HCT116 (cell line): ENCODE data around the gene ANAPC2. TPM values are rescaled to one million over a fixed set of nuclear protein-coding genes. Genes with fewer than 3 reads are reported as not detected.

Experiments
- ATAC-seq: fragments of 200-7000 bp; cut with Tn5 transposase; 2 replicates; pipeline ENCODE4 v1.9.1; 2020; ENCODE audit warnings: mild to moderate bottlenecking, moderate library complexity
- BruUV-seq: library from RNA; stranded (reverse); fragments of 400-500 nt; replicated peaks from 2 replicates; lab custom pipeline; 2021; lab: Mats Ljungman, UMichigan
- CTCF ChIA-PET: fragments of 300-600 bp; sonication (Branson Sonifier 250); formaldehyde crosslinking; loops from one replicate; lab custom pipeline; 2021; ENCODE audit warnings: antibody characterized with exemption; lab: Charles Lee
- POLR2A ChIA-PET: fragments of 300-600, 350-600 bp; sonication (Branson Sonifier 250); formaldehyde crosslinking; loops from one replicate; lab custom pipeline; 2021; ENCODE audit warnings: antibody characterized with exemption; lab: Charles Lee
- RAD21 ChIA-PET, 2 experiments: fragments of 300-600 bp; sonication (Branson Sonifier 250); formaldehyde crosslinking; loops; one replicate each; lab custom pipeline; 2023; ENCODE audit warnings: low total read pairs in 2 of 2; ENCODE audit not compliant: uncharacterized antibody in 2 of 2, unreplicated experiment in 2 of 2, low non-redundant PET in 1 of 2; lab: Charles Lee
- DNase-seq: peaks from one replicate; pipeline ENCODE4 v3.0.0-alpha.2; 2010; ENCODE audit warnings: low read depth, low spot score
- H2AFZ ChIP-seq: fragments of 200-600 bp; shearing (Covaris generic), sonication (generic); 2 replicates; pipeline ENCODE4 v1.6.1; 2017; ENCODE audit warnings: low read depth, mixed run types, mixed read lengths, antibody characterized with exemption, low read length; ENCODE audit not compliant: poor library complexity, severe bottlenecking
- H3K27ac ChIP-seq: 2 replicates; pipeline ENCODE4 v1.5.1; 2012; ENCODE audit warnings: low read depth, low read length
- H3K27me3 ChIP-seq: fragments of 200-600 bp; sonication (generic); 2 replicates; pipeline ENCODE4 v1.6.1; 2016; ENCODE audit warnings: mixed run types, low read length, mixed read lengths; ENCODE audit not compliant: insufficient read depth
- H3K36me3 ChIP-seq, 2 experiments: fragments of 200-500 bp in 1 of 2; fragments of 200-600 bp in 1 of 2; sonication (Bioruptor generic) in 1 of 2; sonication (generic) in 1 of 2; 2 replicates each; pipeline versions ENCODE4 v1.5.1 to v1.6.1; 2014 to 2016; ENCODE audit warnings: low read length in 2 of 2, inconsistent platforms in 1 of 2, mixed read lengths in 1 of 2, mixed run types in 1 of 2; ENCODE audit not compliant: insufficient read depth in 2 of 2, control insufficient read depth in 1 of 2
- H3K4me1 ChIP-seq, 2 experiments: fragments of 200-600 bp in 1 of 2; sonication (generic) in 1 of 2; 2 replicates each; pipeline versions ENCODE4 v1.5.1 to v1.6.1; 2012 to 2017; ENCODE audit warnings: low read length in 2 of 2, inconsistent platforms in 1 of 2, mild to moderate bottlenecking in 1 of 2, mixed read lengths in 1 of 2, mixed run types in 1 of 2, moderate library complexity in 1 of 2; ENCODE audit not compliant: insufficient read depth in 2 of 2, control insufficient read depth in 1 of 2
- H3K4me2 ChIP-seq: fragments of 200-600 bp; sonication (generic); 2 replicates; pipeline ENCODE4 v1.6.1; 2017; ENCODE audit warnings: mixed run types, low read length, mixed read lengths
- H3K4me3 ChIP-seq, 2 experiments: fragments of 200-600 bp in 1 of 2; sonication (generic) in 1 of 2; replicated peaks in 1 of 2; 2 replicates each; pipeline ENCODE4 v1.5.1; 2011 to 2016; ENCODE audit warnings: low read length in 2 of 2, control low read depth in 1 of 2, low read depth in 1 of 2, mild to moderate bottlenecking in 1 of 2, mixed read lengths in 1 of 2, mixed run types in 1 of 2
- H3K79me2 ChIP-seq: fragments of 200-600 bp; sonication (generic); 2 replicates; pipeline ENCODE4 v1.6.1; 2017; ENCODE audit warnings: mild to moderate bottlenecking, mixed run types, low read length, moderate library complexity, mixed read lengths; ENCODE audit not compliant: insufficient read depth
- H3K9ac ChIP-seq: fragments of 200-600 bp; sonication (generic); 2 replicates; pipeline ENCODE4 v1.6.1; 2016; ENCODE audit warnings: low read length, mixed read lengths
- H3K9me2 ChIP-seq: fragments of 200-600 bp; sonication (generic), shearing (Covaris generic); 2 replicates; pipeline ENCODE4 v1.6.1; 2017; ENCODE audit warnings: mixed run types, mild to moderate bottlenecking, moderate library complexity; ENCODE audit not compliant: insufficient read depth
- H3K9me3 ChIP-seq, 2 experiments: fragments of 200-500 bp in 1 of 2; fragments of 200-600 bp in 1 of 2; sonication (Bioruptor generic) in 1 of 2; sonication (generic) in 1 of 2; 2 replicates each; pipeline ENCODE4 v1.6.1; 2014 to 2017; ENCODE audit warnings: low read length in 2 of 2, mixed read lengths in 2 of 2, inconsistent platforms in 1 of 2, low read depth in 1 of 2, mild to moderate bottlenecking in 1 of 2, mixed run types in 1 of 2, moderate library complexity in 1 of 2; ENCODE audit not compliant: control insufficient read depth in 1 of 2, insufficient read depth in 1 of 2
- H4K20me1 ChIP-seq: fragments of 200-600 bp; sonication (generic), shearing (Covaris generic); 2 replicates; pipeline ENCODE4 v1.6.1; 2017; ENCODE audit warnings: mixed run types, mild to moderate bottlenecking, moderate library complexity; ENCODE audit not compliant: insufficient read depth
- ATF3 ChIP-seq: IDR thresholded peaks from 2 replicates; pipeline ENCODE4 v1.6.1; 2012
- CBX3 ChIP-seq: IDR thresholded peaks from 2 replicates; pipeline ENCODE4 v1.6.1; 2012; ENCODE audit warnings: low read depth
- CEBPB ChIP-seq: IDR thresholded peaks from 2 replicates; pipeline ENCODE4 v1.6.1; 2012; ENCODE audit warnings: low read depth
- ELF1 ChIP-seq: IDR thresholded peaks from 2 replicates; pipeline ENCODE4 v1.6.1; 2012; ENCODE audit warnings: low read depth, borderline replicate concordance
- EZH2 ChIP-seq: fragments of 200-600 bp; sonication (generic); IDR thresholded peaks from 2 replicates; pipeline ENCODE4 v1.6.1; 2017; ENCODE audit warnings: antibody characterized with exemption, mixed run types
- FOSL1 ChIP-seq: IDR thresholded peaks from 2 replicates; pipeline ENCODE4 v1.6.1; 2012; ENCODE audit warnings: low read depth
- JUND ChIP-seq: IDR thresholded peaks from 2 replicates; pipeline ENCODE4 v1.6.1; 2012
- MAX ChIP-seq: IDR thresholded peaks from 2 replicates; pipeline ENCODE4 v1.6.1; 2012
- POLR2A ChIP-seq: IDR thresholded peaks from 2 replicates; pipeline ENCODE4 v1.7.0; 2011; ENCODE audit warnings: borderline replicate concordance; ENCODE audit not compliant: insufficient read depth, insufficient read length; ENCODE audit errors: extremely low read depth
- RAD21 ChIP-seq: IDR thresholded peaks from 2 replicates; pipeline ENCODE4 v1.6.1; 2012; ENCODE audit warnings: low read depth, mild to moderate bottlenecking
- REST ChIP-seq: IDR thresholded peaks from 2 replicates; pipeline ENCODE4 v1.6.1; 2012; ENCODE audit warnings: low read depth
- SP1 ChIP-seq: IDR thresholded peaks from 2 replicates; pipeline ENCODE4 v1.6.1; 2012; ENCODE audit warnings: low read depth
- SRF ChIP-seq: IDR thresholded peaks from 2 replicates; pipeline ENCODE4 v1.6.1; 2012; ENCODE audit warnings: low read depth
- TCF7L2 ChIP-seq: IDR thresholded peaks from 2 replicates; pipeline ENCODE4 v1.7.0; 2011; ENCODE audit warnings: borderline replicate concordance, inconsistent platforms; ENCODE audit not compliant: insufficient read depth, insufficient read length; ENCODE audit errors: extremely low read depth
- YY1 ChIP-seq: IDR thresholded peaks from 2 replicates; pipeline ENCODE4 v1.6.1; 2011; ENCODE audit warnings: low read length, low read depth, moderate library complexity, mild to moderate bottlenecking; ENCODE audit not compliant: insufficient replicate concordance; ENCODE audit errors: extremely low read depth
- ZNF274 ChIP-seq: fragments of 200-500 bp; sonication (Bioruptor generic); IDR thresholded peaks from 2 replicates; pipeline ENCODE4 v1.6.1; 2014; ENCODE audit warnings: mild to moderate bottlenecking, low read depth, low read length, inconsistent platforms
- intact Hi-C: fragments of 100-400 bp; cut with micrococcal nuclease; formaldehyde crosslinking; loops from 2 replicates; pipeline ENCODE4 v1.10.0; 2022
- total RNA-seq: library from RNA; stranded (reverse); gene quantifications from one replicate; pipeline ENCODE4 v1.2.1, GENCODE V29; 2021; ENCODE audit not compliant: unreplicated experiment
- TF ChIP-seq, protein P1 (sequence below), 3 experiments: fragments of 200-600 bp in 1 of 3; sonication (generic) in 1 of 3; IDR thresholded peaks in 2 of 3; conservative IDR thresholded peaks in 1 of 3; 2 replicates each; pipeline ENCODE4 v1.5.1; 2012 to 2017; ENCODE audit warnings: low read depth in 2 of 3, low read length in 2 of 3, antibody characterized with exemption in 1 of 3, borderline replicate concordance in 1 of 3, control low read depth in 1 of 3, mild to moderate bottlenecking in 1 of 3, mixed read lengths in 1 of 3, mixed run types in 1 of 3, moderate library complexity in 1 of 3; ENCODE audit not compliant: insufficient read depth in 1 of 3
- TF ChIP-seq, protein P2 (sequence below): IDR thresholded peaks from 2 replicates; pipeline ENCODE4 v1.6.1; 2011; ENCODE audit warnings: mild to moderate bottlenecking, low read length, moderate library complexity; ENCODE audit not compliant: insufficient replicate concordance; ENCODE audit errors: extremely low read depth

Gene ANAPC2
- total RNA-seq, 1 experiment from 2014 or later = 75.5 TPM

DNA sequence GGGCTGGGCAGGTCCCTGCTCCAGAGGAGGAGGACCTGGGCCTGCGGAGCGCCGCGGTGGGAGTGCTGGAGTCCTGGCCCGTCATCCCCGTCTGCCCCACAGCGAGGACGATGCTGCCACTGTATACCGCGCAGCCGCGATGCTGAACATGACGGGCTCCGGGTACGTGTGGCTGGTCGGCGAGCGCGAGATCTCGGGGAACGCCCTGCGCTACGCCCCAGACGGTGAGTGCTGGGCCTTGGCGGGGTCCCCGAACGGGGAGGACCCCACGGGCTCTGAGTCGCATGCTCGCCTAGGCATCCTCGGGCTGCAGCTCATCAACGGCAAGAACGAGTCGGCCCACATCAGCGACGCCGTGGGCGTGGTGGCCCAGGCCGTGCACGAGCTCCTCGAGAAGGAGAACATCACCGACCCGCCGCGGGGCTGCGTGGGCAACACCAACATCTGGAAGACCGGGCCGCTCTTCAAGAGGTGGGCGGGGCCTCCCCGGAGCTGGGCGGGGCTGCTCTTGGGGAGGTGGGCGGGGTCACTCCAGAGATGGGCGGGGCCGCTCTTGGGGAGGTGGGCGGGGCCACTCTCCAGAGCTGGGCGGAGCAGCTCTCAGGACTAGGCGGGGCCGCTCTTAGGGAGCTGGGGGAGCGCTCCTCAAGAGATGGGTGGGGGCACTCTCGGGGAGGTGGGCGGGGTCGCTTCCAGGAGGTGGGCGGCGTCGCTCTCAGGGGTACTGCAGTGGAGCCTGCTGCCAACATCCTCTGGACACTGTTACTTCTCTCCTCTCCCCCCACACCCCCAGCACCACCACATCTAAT is 31.6 kb downstream of the ANAPC2 start:
- TF ChIP-seq CEBPB (no peak), CBX3 (no peak), FOSL1 (no peak), YY1 (no peak), REST (no peak), ATF3 (no peak), POLR2A (no peak), RAD21 (no peak), SP1 (no peak), EZH2 (no peak), ELF1 (no peak), JUND (no peak), SRF (no peak), MAX (no peak), ZNF274 (no peak), TCF7L2 (no peak)
- TF ChIP-seq, protein P1, sequence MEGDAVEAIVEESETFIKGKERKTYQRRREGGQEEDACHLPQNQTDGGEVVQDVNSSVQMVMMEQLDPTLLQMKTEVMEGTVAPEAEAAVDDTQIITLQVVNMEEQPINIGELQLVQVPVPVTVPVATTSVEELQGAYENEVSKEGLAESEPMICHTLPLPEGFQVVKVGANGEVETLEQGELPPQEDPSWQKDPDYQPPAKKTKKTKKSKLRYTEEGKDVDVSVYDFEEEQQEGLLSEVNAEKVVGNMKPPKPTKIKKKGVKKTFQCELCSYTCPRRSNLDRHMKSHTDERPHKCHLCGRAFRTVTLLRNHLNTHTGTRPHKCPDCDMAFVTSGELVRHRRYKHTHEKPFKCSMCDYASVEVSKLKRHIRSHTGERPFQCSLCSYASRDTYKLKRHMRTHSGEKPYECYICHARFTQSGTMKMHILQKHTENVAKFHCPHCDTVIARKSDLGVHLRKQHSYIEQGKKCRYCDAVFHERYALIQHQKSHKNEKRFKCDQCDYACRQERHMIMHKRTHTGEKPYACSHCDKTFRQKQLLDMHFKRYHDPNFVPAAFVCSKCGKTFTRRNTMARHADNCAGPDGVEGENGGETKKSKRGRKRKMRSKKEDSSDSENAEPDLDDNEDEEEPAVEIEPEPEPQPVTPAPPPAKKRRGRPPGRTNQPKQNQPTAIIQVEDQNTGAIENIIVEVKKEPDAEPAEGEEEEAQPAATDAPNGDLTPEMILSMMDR (IDR thresholded peaks at IDR 0.05 in 2 of 3, conservative IDR thresholded peaks at IDR 0.05 in 1 of 3; ENCODE audit: borderline replicate concordance in 1 of 3, insufficient read depth in 1 of 3, low read depth in 2 of 3, low read length in 2 of 3) = no peak
- TF ChIP-seq, protein P2, sequence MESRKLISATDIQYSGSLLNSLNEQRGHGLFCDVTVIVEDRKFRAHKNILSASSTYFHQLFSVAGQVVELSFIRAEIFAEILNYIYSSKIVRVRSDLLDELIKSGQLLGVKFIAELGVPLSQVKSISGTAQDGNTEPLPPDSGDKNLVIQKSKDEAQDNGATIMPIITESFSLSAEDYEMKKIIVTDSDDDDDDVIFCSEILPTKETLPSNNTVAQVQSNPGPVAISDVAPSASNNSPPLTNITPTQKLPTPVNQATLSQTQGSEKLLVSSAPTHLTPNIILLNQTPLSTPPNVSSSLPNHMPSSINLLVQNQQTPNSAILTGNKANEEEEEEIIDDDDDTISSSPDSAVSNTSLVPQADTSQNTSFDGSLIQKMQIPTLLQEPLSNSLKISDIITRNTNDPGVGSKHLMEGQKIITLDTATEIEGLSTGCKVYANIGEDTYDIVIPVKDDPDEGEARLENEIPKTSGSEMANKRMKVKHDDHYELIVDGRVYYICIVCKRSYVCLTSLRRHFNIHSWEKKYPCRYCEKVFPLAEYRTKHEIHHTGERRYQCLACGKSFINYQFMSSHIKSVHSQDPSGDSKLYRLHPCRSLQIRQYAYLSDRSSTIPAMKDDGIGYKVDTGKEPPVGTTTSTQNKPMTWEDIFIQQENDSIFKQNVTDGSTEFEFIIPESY = no peak
- Histone ChIP-seq H3K27me3 (no peaks in the 10 kb centered on the region), H4K20me1 (no peaks in the 10 kb centered on the region), H3K9ac (no peak overlapping the region), H3K4me1 (peaks cover 3 to 31% of the 10 kb centered on the region in 2 experiments; a peak in 3 of 4 replicates), H3K9me3 (no peaks in the 10 kb centered on the region; a peak in 1 of 4 replicates), H3K4me3 (no peak overlapping the region), H3K4me2 (no peak overlapping the region), H3K27ac (peak overlapping the region; percentile 42; the same call in 1 of the 2 replicates), H3K9me2 (no peaks in the 10 kb centered on the region), H2AFZ (no peak overlapping the region), H3K36me3 (no peaks in the 10 kb centered on the region), H3K79me2 (no peaks in the 10 kb centered on the region)
- POLR2A ChIA-PET = interaction anchor here (0.7 kb wide), 1 partner anchor 44 kb away, joined by 3 read pairs; the partner anchor contains the start of gene TPRN
- CTCF ChIA-PET = interaction anchor here (1.2 kb wide), 1 partner anchor 80 kb away, joined by 3 read pairs; no protein-coding TSS in a partner anchor
- DNase-seq (no peak), ATAC-seq (peak; percentile 60)
- intact Hi-C loops = no loop called here
- BruUV-seq = no TSS peak
- RAD21 ChIA-PET = interaction anchor here in 1 of 2 experiments (0.5 kb wide), 1 partner anchor 43 kb away, joined by 7 read pairs; no protein-coding TSS in a partner anchor
